ENCODE measurements around the gene SETBP1.

Gene SETBP1

DNA sequence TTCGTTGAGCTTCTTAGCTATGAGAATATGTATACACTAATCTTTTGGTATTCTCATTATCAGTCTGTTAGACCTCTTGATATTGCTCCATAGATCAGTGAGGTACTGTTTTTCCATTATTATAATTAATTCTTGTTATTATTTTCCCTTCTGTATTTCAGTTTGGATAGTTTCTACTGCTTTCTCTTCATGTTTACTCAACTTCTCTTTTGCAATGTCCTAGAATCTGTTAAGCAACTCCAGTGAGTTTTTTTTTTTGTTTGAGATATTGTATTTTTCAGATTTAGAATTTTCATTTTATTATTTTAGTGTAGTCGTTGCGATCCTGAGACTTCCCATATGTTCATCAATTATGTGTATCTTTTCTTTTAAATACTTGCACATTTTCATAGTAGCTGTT lies 260.8 kb downstream of the SETBP1 start:
- no peaks in the 10 kb centered on the region for H3K36me3 ChIP-seq (ENCODE audit: insufficient read depth, low read length)
- H3K9ac ChIP-seq (ENCODE audit: insufficient read length), result no peak overlapping the region
- TF ChIP-seq FOXP2 (optimal IDR thresholded peaks at IDR 0.05; ENCODE audit: control extremely low read depth, extremely low read length, insufficient read depth) (no peak), EZH2 (IDR thresholded peaks at IDR 0.05) (no peak), POLR2AphosphoS5 (IDR thresholded peaks at IDR 0.05; ENCODE audit: borderline replicate concordance, low read depth, low read length) (no peak)
- H3K4me3 ChIP-seq, result no peak overlapping the region
- H3K27ac ChIP-seq, result no peak overlapping the region
- DNase-seq (ENCODE audit: low read depth, low spot score), result no peak
- H3K9me3 ChIP-seq (ENCODE audit: low read depth, low read length), result no peaks in the 10 kb centered on the region

DNA sequence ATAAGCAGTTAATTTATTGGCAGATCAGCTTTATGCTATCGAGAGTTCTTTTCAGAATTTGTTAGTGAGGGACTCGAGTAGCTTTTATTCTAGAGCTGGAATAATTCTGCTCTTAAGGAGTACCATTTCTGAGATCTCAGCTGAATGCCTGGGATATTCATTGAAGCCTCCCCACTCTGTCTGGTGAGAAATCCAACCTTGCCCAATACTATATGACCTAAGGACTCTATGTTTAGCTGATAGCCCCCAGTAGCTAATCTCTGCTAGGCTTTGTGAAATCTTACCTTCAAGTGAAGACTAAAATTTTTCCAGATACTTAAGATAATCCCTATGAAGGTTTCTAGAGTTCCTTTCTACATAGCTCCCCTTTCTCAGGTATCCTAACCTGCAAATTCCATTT lies 261.4 kb downstream of the SETBP1 start:
- H3K9me3 ChIP-seq (ENCODE audit: low read depth, low read length), result no peaks in the 10 kb centered on the region
- TF ChIP-seq EZH2 (IDR thresholded peaks at IDR 0.05) (no peak), FOXP2 (optimal IDR thresholded peaks at IDR 0.05; ENCODE audit: control extremely low read depth, extremely low read length, insufficient read depth) (no peak), POLR2AphosphoS5 (IDR thresholded peaks at IDR 0.05; ENCODE audit: borderline replicate concordance, low read depth, low read length) (no peak)
- H3K4me3 ChIP-seq, result no peak overlapping the region
- no peak overlapping the region for H3K9ac ChIP-seq (ENCODE audit: insufficient read length)
- DNase-seq (ENCODE audit: low read depth, low spot score), result no peak
- H3K27ac ChIP-seq, result no peak overlapping the region
- no peaks in the 10 kb centered on the region for H3K36me3 ChIP-seq (ENCODE audit: insufficient read depth, low read length)

DNA sequence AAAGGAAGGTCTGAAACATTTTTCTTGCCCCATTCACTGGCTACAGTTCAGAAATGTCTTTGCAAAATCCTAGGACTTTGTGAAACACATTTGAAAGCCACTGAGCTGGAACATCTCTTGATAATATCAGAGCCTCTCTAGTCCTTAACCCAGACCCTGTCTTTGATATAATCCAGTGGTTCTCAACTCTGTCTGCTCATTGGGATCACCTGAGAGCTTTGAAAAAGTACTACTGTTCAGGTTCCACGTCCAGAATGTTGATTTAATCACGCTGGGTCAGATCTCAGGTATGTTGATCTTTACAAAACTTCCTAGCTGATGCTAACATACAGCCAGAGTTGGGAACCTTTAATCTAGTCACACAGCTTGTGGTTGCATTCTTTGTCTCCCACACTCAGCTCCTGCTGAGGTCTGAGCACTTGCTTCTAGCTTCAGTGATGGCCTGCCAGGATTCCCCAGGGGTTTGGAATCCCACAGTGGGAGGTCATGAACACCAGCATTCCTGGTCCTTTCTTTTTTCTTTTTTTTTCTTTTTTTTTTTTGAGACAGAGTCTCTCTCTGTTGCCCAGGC lies 262.7 kb downstream of the SETBP1 start:
- H3K9me3 ChIP-seq (ENCODE audit: low read depth, low read length), result no peaks in the 10 kb centered on the region
- H3K27ac ChIP-seq, result no peak overlapping the region
- no peak overlapping the region for H3K9ac ChIP-seq (ENCODE audit: insufficient read length)
- H3K36me3 ChIP-seq (ENCODE audit: insufficient read depth, low read length), result no peaks in the 10 kb centered on the region
- DNase-seq (ENCODE audit: low read depth, low spot score), result no peak
- no peak for TF ChIP-seq POLR2AphosphoS5 (IDR thresholded peaks at IDR 0.05; ENCODE audit: borderline replicate concordance, low read depth, low read length)
- TF ChIP-seq FOXP2 (optimal IDR thresholded peaks at IDR 0.05; ENCODE audit: control extremely low read depth, extremely low read length, insufficient read depth), result no peak
- no peak for TF ChIP-seq EZH2 (IDR thresholded peaks at IDR 0.05)
- H3K4me3 ChIP-seq, result no peak overlapping the region

DNA sequence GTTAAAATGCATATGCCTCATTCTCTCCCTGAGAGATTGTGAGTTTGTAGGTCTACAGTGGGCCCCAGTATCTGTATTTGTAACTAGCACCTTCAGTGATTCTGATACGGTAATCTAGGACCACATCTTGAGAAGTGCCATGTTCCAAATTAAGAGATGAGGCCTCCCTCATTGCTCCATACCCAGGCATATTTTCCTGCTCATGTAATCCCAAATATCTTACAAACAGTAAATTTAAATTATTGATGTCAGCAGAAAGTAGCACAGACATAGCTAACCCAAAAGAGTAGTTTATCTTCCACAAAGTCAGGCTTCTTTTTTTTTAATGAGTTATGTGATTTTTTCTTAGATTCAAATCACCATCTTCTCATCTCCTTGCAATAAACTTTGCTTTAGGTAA lies 263.8 kb downstream of the SETBP1 start:
- TF ChIP-seq EZH2 (IDR thresholded peaks at IDR 0.05) (no peak), POLR2AphosphoS5 (IDR thresholded peaks at IDR 0.05; ENCODE audit: borderline replicate concordance, low read depth, low read length) (no peak), FOXP2 (optimal IDR thresholded peaks at IDR 0.05; ENCODE audit: control extremely low read depth, extremely low read length, insufficient read depth) (no peak)
- Histone ChIP-seq H3K9ac (ENCODE audit: insufficient read length) (no peak overlapping the region), H3K9me3 (ENCODE audit: low read depth, low read length) (no peaks in the 10 kb centered on the region), H3K27ac (no peak overlapping the region), H3K4me3 (no peak overlapping the region), H3K36me3 (ENCODE audit: insufficient read depth, low read length) (no peaks in the 10 kb centered on the region)
- no peak for DNase-seq (ENCODE audit: low read depth, low spot score)

DNA sequence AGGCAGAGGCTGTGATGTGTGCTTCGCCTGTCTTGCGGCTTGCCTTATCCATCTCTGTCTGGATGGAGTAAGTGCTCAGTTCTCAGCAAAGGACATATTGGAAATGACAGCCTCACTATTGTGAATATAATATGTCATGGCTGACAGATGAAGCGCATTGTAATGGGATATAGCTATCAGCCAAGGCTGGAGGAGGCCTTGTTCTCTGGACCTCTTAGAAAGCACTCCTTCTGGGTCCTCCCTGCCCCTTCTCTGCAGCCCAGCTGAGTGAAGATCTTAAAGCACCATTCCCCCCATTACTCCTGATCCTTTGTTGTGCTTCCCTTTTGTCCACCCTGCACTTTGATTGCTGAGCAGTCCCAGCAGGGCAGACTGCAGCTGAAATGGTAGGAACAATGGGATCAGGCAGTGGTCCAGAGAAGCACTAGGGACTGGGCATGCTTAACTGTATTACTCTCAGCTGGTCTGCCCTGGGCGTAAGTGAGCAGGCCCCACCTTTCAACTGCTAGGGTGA lies 265.3 kb downstream of the SETBP1 start:
- DNase-seq (ENCODE audit: low read depth, low spot score), result no peak
- H3K4me3 ChIP-seq, result no peak overlapping the region
- no peak overlapping the region for H3K27ac ChIP-seq
- no peaks in the 10 kb centered on the region for H3K9me3 ChIP-seq (ENCODE audit: low read depth, low read length)
- TF ChIP-seq POLR2AphosphoS5 (IDR thresholded peaks at IDR 0.05; ENCODE audit: borderline replicate concordance, low read depth, low read length), result no peak
- no peak for TF ChIP-seq EZH2 (IDR thresholded peaks at IDR 0.05)
- TF ChIP-seq FOXP2 (optimal IDR thresholded peaks at IDR 0.05; ENCODE audit: control extremely low read depth, extremely low read length, insufficient read depth), result no peak
- H3K9ac ChIP-seq (ENCODE audit: insufficient read length), result no peak overlapping the region
- no peaks in the 10 kb centered on the region for H3K36me3 ChIP-seq (ENCODE audit: insufficient read depth, low read length)

DNA sequence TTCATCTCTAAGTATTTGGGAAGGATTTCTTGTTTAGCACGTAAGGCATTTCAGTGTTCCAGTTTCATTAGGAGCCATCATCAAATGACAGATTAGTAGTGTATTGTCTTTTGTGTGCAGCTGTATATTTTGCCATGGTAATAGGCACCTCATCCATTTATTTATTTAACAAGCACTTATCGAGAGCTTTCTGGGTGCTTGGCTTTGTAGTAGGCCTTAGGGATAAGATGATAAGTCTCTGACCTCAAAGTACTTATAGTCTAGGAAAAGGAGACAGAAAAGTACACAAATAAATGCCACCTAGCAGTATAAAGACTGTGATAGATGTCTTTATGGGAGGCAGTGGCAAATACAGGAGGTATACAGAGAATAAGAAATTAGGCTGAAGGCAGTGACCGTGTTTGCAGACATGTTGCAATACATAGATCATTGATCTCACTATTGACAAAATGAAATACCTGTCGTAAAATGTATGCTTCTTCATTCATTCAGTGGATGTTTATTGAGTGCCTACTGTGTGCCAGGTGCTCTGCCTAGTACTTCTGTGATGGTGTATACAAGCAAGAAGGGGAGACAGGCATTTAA lies 265.9 kb downstream of the SETBP1 start:
- no peaks in the 10 kb centered on the region for H3K36me3 ChIP-seq (ENCODE audit: insufficient read depth, low read length)
- DNase-seq (ENCODE audit: low read depth, low spot score), result no peak
- H3K4me3 ChIP-seq, result no peak overlapping the region
- H3K9me3 ChIP-seq (ENCODE audit: low read depth, low read length), result no peaks in the 10 kb centered on the region
- no peak overlapping the region for H3K27ac ChIP-seq
- no peak overlapping the region for H3K9ac ChIP-seq (ENCODE audit: insufficient read length)
- TF ChIP-seq EZH2 (IDR thresholded peaks at IDR 0.05) (no peak), FOXP2 (optimal IDR thresholded peaks at IDR 0.05; ENCODE audit: control extremely low read depth, extremely low read length, insufficient read depth) (no peak), POLR2AphosphoS5 (IDR thresholded peaks at IDR 0.05; ENCODE audit: borderline replicate concordance, low read depth, low read length) (no peak)

DNA sequence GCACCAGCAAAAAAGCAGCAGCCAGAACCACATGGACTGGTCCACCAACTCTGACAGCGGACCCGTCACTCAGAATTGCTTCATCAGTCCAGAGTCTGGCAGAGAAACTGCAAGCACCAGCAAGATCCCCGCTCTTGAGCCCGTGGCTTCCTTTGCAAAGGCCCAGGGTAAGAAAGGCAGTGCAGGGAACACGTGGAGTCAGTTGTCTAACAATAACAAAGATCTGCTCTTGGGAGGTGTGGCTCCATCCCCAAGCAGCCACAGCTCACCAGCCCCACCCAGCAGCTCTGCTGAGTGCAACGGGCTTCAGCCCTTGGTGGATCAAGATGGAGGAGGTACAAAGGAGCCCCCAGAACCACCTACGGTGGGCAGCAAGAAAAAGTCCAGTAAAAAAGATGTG lies 269.3 kb downstream of the SETBP1 start:
- H3K36me3 ChIP-seq (ENCODE audit: insufficient read depth, low read length), result no peaks in the 10 kb centered on the region
- H3K27ac ChIP-seq, result no peak overlapping the region
- no peak for TF ChIP-seq POLR2AphosphoS5 (IDR thresholded peaks at IDR 0.05; ENCODE audit: borderline replicate concordance, low read depth, low read length)
- no peak for TF ChIP-seq EZH2 (IDR thresholded peaks at IDR 0.05)
- no peak for TF ChIP-seq FOXP2 (optimal IDR thresholded peaks at IDR 0.05; ENCODE audit: control extremely low read depth, extremely low read length, insufficient read depth)
- no peak overlapping the region for H3K4me3 ChIP-seq
- no peak overlapping the region for H3K9ac ChIP-seq (ENCODE audit: insufficient read length)
- no peaks in the 10 kb centered on the region for H3K9me3 ChIP-seq (ENCODE audit: low read depth, low read length)
- no peak for DNase-seq (ENCODE audit: low read depth, low spot score)

DNA sequence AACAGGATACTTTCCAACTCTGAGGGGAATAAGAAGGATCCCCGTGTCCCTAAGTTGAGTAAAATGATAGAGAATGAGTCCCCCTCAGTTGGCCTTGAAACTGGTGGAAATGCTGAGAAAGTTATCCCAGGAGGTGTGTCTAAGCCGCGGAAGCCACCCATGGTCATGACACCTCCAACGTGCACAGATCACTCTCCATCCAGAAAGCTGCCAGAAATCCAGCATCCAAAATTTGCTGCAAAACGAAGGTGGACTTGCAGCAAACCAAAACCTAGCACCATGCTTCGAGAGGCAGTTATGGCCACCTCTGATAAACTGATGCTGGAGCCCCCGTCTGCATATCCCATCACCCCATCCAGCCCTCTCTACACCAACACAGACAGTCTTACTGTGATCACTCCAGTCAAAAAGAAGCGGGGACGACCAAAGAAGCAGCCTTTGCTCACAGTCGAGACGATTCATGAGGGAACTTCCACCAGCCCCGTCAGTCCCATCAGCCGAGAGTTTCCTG lies 270.1 kb downstream of the SETBP1 start:
- no peak overlapping the region for H3K4me3 ChIP-seq
- H3K36me3 ChIP-seq (ENCODE audit: insufficient read depth, low read length), result no peaks in the 10 kb centered on the region
- no peaks in the 10 kb centered on the region for H3K9me3 ChIP-seq (ENCODE audit: low read depth, low read length)
- DNase-seq (ENCODE audit: low read depth, low spot score), result no peak
- no peak for TF ChIP-seq POLR2AphosphoS5 (IDR thresholded peaks at IDR 0.05; ENCODE audit: borderline replicate concordance, low read depth, low read length)
- no peak for TF ChIP-seq FOXP2 (optimal IDR thresholded peaks at IDR 0.05; ENCODE audit: control extremely low read depth, extremely low read length, insufficient read depth)
- no peak for TF ChIP-seq EZH2 (IDR thresholded peaks at IDR 0.05)
- H3K9ac ChIP-seq (ENCODE audit: insufficient read length), result no peak overlapping the region
- H3K27ac ChIP-seq, result no peak overlapping the region

Data from SK-N-MC (cell line).